Measurements from ENCODE around the gene IL22. TPM values are rescaled to one million over a fixed set of nuclear protein-coding genes. Genes with fewer than 3 reads are reported as not detected.

The IL22 gene
- total RNA-seq, 2 experiments from 2014 or later: not detected

GRCh38 chr12:68264857-68265256, 11.5 kb upstream of the IL22 start:
- Histone ChIP-seq H3K4me1 (ENCODE audit: insufficient read depth, low read length, poor library complexity, severe bottlenecking) (no peaks in the 10 kb centered on the region), H3K79me2 (ENCODE audit: insufficient read depth, low read depth, low read length) (no peaks in the 10 kb centered on the region), H3K4me3 (ENCODE audit: low read depth, low read length, poor library complexity, severe bottlenecking) (no peak overlapping the region), H3K9me2 (ENCODE audit: insufficient read depth, low read length) (no peaks in the 10 kb centered on the region), H3K36me3 (ENCODE audit: insufficient read depth, low read length) (no peaks in the 10 kb centered on the region), H2AFZ (ENCODE audit: low read length) (no peak overlapping the region), H3K9me3 (ENCODE audit: low read length) (no peaks in the 10 kb centered on the region), H4K20me1 (ENCODE audit: insufficient read depth, low read length) (no peaks in the 10 kb centered on the region), H3K27ac (ENCODE audit: low read depth, low read length, poor library complexity, severe bottlenecking) (no peak overlapping the region), H3K4me2 (ENCODE audit: low read length) (no peak overlapping the region)
- intact Hi-C loops (cut with micrococcal nuclease; ENCODE audit: unreplicated experiment): no loop called here
- TF ChIP-seq EZH2phosphoT487 (IDR thresholded peaks at IDR 0.05; ENCODE audit: borderline replicate concordance, low read depth, low read length) (no peak), CTCF (conservative IDR thresholded peaks at IDR 0.05; ENCODE audit: low read length) (no peak)
- BruUV-seq (replicated peaks): no TSS peak
- ChIA-PET CTCF (ENCODE audit: unreplicated experiment) (no interaction called here), POLR2A (no interaction called here)
- no peak for DNase-seq (ENCODE audit: low spot score)

- H3K9me3 ChIP-seq (ENCODE audit: low read length): no peaks in the 10 kb centered on the region
- ChIA-PET CTCF (ENCODE audit: unreplicated experiment) (no interaction called here), POLR2A (interaction anchor here (0.5 kb wide), 1 partner anchor 153 kb away, joined by 3 read pairs; no protein-coding TSS in a partner anchor)
- no peak overlapping the region for H2AFZ ChIP-seq (ENCODE audit: low read length)
- TF ChIP-seq CTCF (conservative IDR thresholded peaks at IDR 0.05; ENCODE audit: low read length) (no peak), EZH2phosphoT487 (IDR thresholded peaks at IDR 0.05; ENCODE audit: borderline replicate concordance, low read depth, low read length) (no peak)
- H3K79me2 ChIP-seq (ENCODE audit: insufficient read depth, low read depth, low read length): no peaks in the 10 kb centered on the region
- no TSS peak for BruUV-seq (replicated peaks)
- H3K27ac ChIP-seq (ENCODE audit: low read depth, low read length, poor library complexity, severe bottlenecking): no peak overlapping the region
- no peaks in the 10 kb centered on the region for H3K36me3 ChIP-seq (ENCODE audit: insufficient read depth, low read length)
- H3K9me2 ChIP-seq (ENCODE audit: insufficient read depth, low read length): no peaks in the 10 kb centered on the region
- H3K4me1 ChIP-seq (ENCODE audit: insufficient read depth, low read length, poor library complexity, severe bottlenecking): no peaks in the 10 kb centered on the region
- no peak overlapping the region for H3K4me3 ChIP-seq (ENCODE audit: low read depth, low read length, poor library complexity, severe bottlenecking)
- intact Hi-C loops (cut with micrococcal nuclease; ENCODE audit: unreplicated experiment): no loop called here
- no peak overlapping the region for H3K4me2 ChIP-seq (ENCODE audit: low read length)
- no peak for DNase-seq (ENCODE audit: low spot score)
- H4K20me1 ChIP-seq (ENCODE audit: insufficient read depth, low read length): no peaks in the 10 kb centered on the region
Measured at GRCh38 chr12:68264158-68264855, 10.9 kb upstream of the IL22 start.

GRCh38 chr12:68263366-68263765, 10.0 kb upstream of the IL22 start:
- no peaks in the 10 kb centered on the region for H4K20me1 ChIP-seq (ENCODE audit: insufficient read depth, low read length)
- H3K27ac ChIP-seq (ENCODE audit: low read depth, low read length, poor library complexity, severe bottlenecking): no peak overlapping the region
- H3K4me2 ChIP-seq (ENCODE audit: low read length): no peak overlapping the region
- no peak for DNase-seq (ENCODE audit: low spot score)
- H3K9me3 ChIP-seq (ENCODE audit: low read length): no peaks in the 10 kb centered on the region
- BruUV-seq (replicated peaks): no TSS peak
- no peak overlapping the region for H3K4me3 ChIP-seq (ENCODE audit: low read depth, low read length, poor library complexity, severe bottlenecking)
- no peaks in the 10 kb centered on the region for H3K4me1 ChIP-seq (ENCODE audit: insufficient read depth, low read length, poor library complexity, severe bottlenecking)
- no peaks in the 10 kb centered on the region for H3K9me2 ChIP-seq (ENCODE audit: insufficient read depth, low read length)
- no peaks in the 10 kb centered on the region for H3K36me3 ChIP-seq (ENCODE audit: insufficient read depth, low read length)
- no peak overlapping the region for H2AFZ ChIP-seq (ENCODE audit: low read length)
- no peak for TF ChIP-seq CTCF (conservative IDR thresholded peaks at IDR 0.05; ENCODE audit: low read length)
- TF ChIP-seq EZH2phosphoT487 (IDR thresholded peaks at IDR 0.05; ENCODE audit: borderline replicate concordance, low read depth, low read length): no peak
- intact Hi-C loops (cut with micrococcal nuclease; ENCODE audit: unreplicated experiment): no loop called here
- H3K79me2 ChIP-seq (ENCODE audit: insufficient read depth, low read depth, low read length): no peaks in the 10 kb centered on the region
- POLR2A ChIA-PET: no interaction called here
- CTCF ChIA-PET (ENCODE audit: unreplicated experiment): no interaction called here
